Parathyroid adenoma (tissue), 2 donors: ENCODE data around the gene TRIM66.
A peak's percentile ranks its signal among the peaks of the same experiment; 100 is the strongest.

Experiments used
- H2AFZ ChIP-seq: fragments of 300-600 bp; sonication (generic); one replicate; pipeline ENCODE4 v1.7.0; 2017; ENCODE audit warnings: antibody characterized with exemption, mild to moderate bottlenecking
- H3K27ac ChIP-seq: fragments of 300-600 bp; sonication (generic); one replicate; pipeline ENCODE4 v1.7.0; 2017
- H3K27me3 ChIP-seq: fragments of 300-600 bp; sonication (generic); one replicate; pipeline ENCODE4 v1.7.0; 2017; ENCODE audit warnings: low read length; ENCODE audit not compliant: control insufficient read depth, insufficient read depth
- H3K36me3 ChIP-seq: fragments of 300-600 bp; sonication (generic); one replicate; pipeline ENCODE4 v1.7.0; 2017; ENCODE audit warnings: low read length; ENCODE audit not compliant: control insufficient read depth, insufficient read depth
- H3K4me1 ChIP-seq: fragments of 300-600 bp; sonication (generic); one replicate; pipeline ENCODE4 v1.7.0; 2017; ENCODE audit warnings: control low read depth
- H3K4me2 ChIP-seq: fragments of 300-600 bp; sonication (generic); one replicate; pipeline ENCODE4 v1.7.0; 2017; ENCODE audit warnings: low read length
- H3K4me3 ChIP-seq: fragments of 300-600 bp; sonication (generic); one replicate; pipeline ENCODE4 v1.7.0; 2017; ENCODE audit warnings: low read depth, low read length
- H3K79me2 ChIP-seq: fragments of 300-600 bp; sonication (generic); one replicate; pipeline ENCODE4 v1.7.0; 2017; ENCODE audit warnings: control low read depth
- H3K9ac ChIP-seq: fragments of 300-600 bp; sonication (generic); one replicate; pipeline ENCODE4 v1.7.0; 2017; ENCODE audit warnings: mild to moderate bottlenecking
- H3K9me3 ChIP-seq: fragments of 300-600 bp; sonication (generic); one replicate; pipeline ENCODE4 v1.7.0; 2017; ENCODE audit warnings: low read length; ENCODE audit not compliant: control insufficient read depth
- CTCF ChIP-seq: fragments of 300-600 bp; sonication (generic); IDR thresholded peaks from one replicate; pipeline ENCODE4 v1.7.0; 2017; ENCODE audit warnings: antibody characterized with exemption, mild to moderate bottlenecking
- donor health status: primary hyperparathyroidism.

The TRIM66 gene

GRCh38 chr11:8613036-8613435, 69.4 kb downstream of the TRIM66 start:
- Histone ChIP-seq H3K79me2 (no peaks in the 10 kb centered on the region), H3K4me2 (no peak overlapping the region), H3K9me3 (no peaks in the 10 kb centered on the region), H3K36me3 (no peaks in the 10 kb centered on the region), H3K4me3 (no peak overlapping the region), H3K9ac (no peak overlapping the region), H3K27ac (no peak overlapping the region), H3K4me1 (peaks cover 4% of the 10 kb centered on the region), H3K27me3 (no peaks in the 10 kb centered on the region), H2AFZ (no peak overlapping the region)
- TF ChIP-seq CTCF, result no peak

- Histone ChIP-seq H3K79me2 (no peaks in the 10 kb centered on the region), H3K4me2 (no peak overlapping the region), H3K4me3 (no peak overlapping the region), H2AFZ (no peak overlapping the region), H3K9me3 (no peaks in the 10 kb centered on the region), H3K9ac (no peak overlapping the region), H3K4me1 (peaks cover 4% of the 10 kb centered on the region), H3K27me3 (no peaks in the 10 kb centered on the region), H3K36me3 (no peaks in the 10 kb centered on the region), H3K27ac (no peak overlapping the region)
- no peak for TF ChIP-seq CTCF
Observed at GRCh38 chr11:8612522-8612921, 69.9 kb downstream of the TRIM66 start.

- Histone ChIP-seq H3K9me3 (no peaks in the 10 kb centered on the region), H3K4me1 (peaks cover 4% of the 10 kb centered on the region), H3K36me3 (no peaks in the 10 kb centered on the region), H3K27ac (peak overlapping the region; percentile 54), H3K4me2 (no peak overlapping the region), H3K4me3 (no peak overlapping the region), H3K9ac (no peak overlapping the region), H3K27me3 (no peaks in the 10 kb centered on the region), H2AFZ (no peak overlapping the region), H3K79me2 (no peaks in the 10 kb centered on the region)
- TF ChIP-seq CTCF, result no peak
Observed at GRCh38 chr11:8610532-8611116, 71.8 kb downstream of the TRIM66 start.

- no peak overlapping the region for H2AFZ ChIP-seq
- peaks cover 4% of the 10 kb centered on the region for H3K4me1 ChIP-seq
- H3K4me2 ChIP-seq, result no peak overlapping the region
- no peak overlapping the region for H3K4me3 ChIP-seq
- no peak for TF ChIP-seq CTCF
- H3K9ac ChIP-seq, result no peak overlapping the region
- no peaks in the 10 kb centered on the region for H3K9me3 ChIP-seq
- H3K27me3 ChIP-seq, result no peaks in the 10 kb centered on the region
- H3K79me2 ChIP-seq, result no peaks in the 10 kb centered on the region
- H3K36me3 ChIP-seq, result no peaks in the 10 kb centered on the region
- H3K27ac ChIP-seq, result no peak overlapping the region
Observed at GRCh38 chr11:8608652-8609051, 73.8 kb downstream of the TRIM66 start.

- Histone ChIP-seq H2AFZ (no peak overlapping the region), H3K27me3 (no peaks in the 10 kb centered on the region), H3K4me2 (no peak overlapping the region), H3K9me3 (no peaks in the 10 kb centered on the region), H3K27ac (no peak overlapping the region), H3K4me3 (no peak overlapping the region), H3K36me3 (no peaks in the 10 kb centered on the region), H3K79me2 (no peaks in the 10 kb centered on the region), H3K4me1 (peaks cover 4% of the 10 kb centered on the region), H3K9ac (no peak overlapping the region)
- no peak for TF ChIP-seq CTCF
Observed at GRCh38 chr11:8605971-8606563, 76.4 kb downstream of the TRIM66 start.
